GM23338 (cell line): ENCODE results near the gene PSD. TPM values are rescaled to one million over a fixed set of nuclear protein-coding genes. Genes with fewer than 3 reads are reported as not detected.

Experiments used
- ATAC-seq: fragments of 200-7000 bp; cut with Tn5 transposase; 3 replicates; pipeline ENCODE4 v1.9.1; 2020
- DNase-seq: peaks from one replicate; pipeline ENCODE4 v3.0.0-alpha.2; 2015; ENCODE audit warnings: low spot score
- H2AFZ ChIP-seq: fragments of 200-600 bp; sonication (generic); 2 replicates; pipeline ENCODE4 v1.8.0; 2016; ENCODE audit warnings: antibody characterized with exemption, mild to moderate bottlenecking, moderate library complexity
- H3F3A ChIP-seq: fragments of 200-600 bp; sonication (generic); replicated peaks from 2 replicates; pipeline ENCODE4 v1.8.0; 2017; ENCODE audit warnings: antibody characterized with exemption, mixed run types, low read depth
- H3K27ac ChIP-seq: fragments of 200-600 bp; sonication (generic); 2 replicates; pipeline ENCODE4 v1.6.1; 2016; ENCODE audit warnings: low read depth
- H3K27me3 ChIP-seq: fragments of 200-600 bp; sonication (generic); 2 replicates; pipeline ENCODE4 v1.8.0; 2016; ENCODE audit warnings: mild to moderate bottlenecking, mixed run types, moderate library complexity; ENCODE audit not compliant: insufficient read depth
- H3K36me3 ChIP-seq: fragments of 200-600 bp; sonication (generic); 2 replicates; pipeline ENCODE4 v1.8.0; 2016; ENCODE audit warnings: mild to moderate bottlenecking; ENCODE audit not compliant: insufficient read depth
- H3K4me1 ChIP-seq: fragments of 200-600 bp; sonication (generic); 2 replicates; pipeline ENCODE4 v1.8.0; 2016; ENCODE audit warnings: mild to moderate bottlenecking, moderate library complexity; ENCODE audit not compliant: insufficient read depth
- H3K4me2 ChIP-seq: fragments of 200-600 bp; sonication (generic); 2 replicates; pipeline ENCODE4 v1.7.1; 2017; ENCODE audit warnings: mixed run types
- H3K4me3 ChIP-seq: fragments of 200-600 bp; sonication (generic); 2 replicates; pipeline ENCODE4 v1.6.1; 2016; ENCODE audit warnings: mixed run types
- H3K79me2 ChIP-seq: fragments of 200-600 bp; sonication (generic); replicated peaks from 2 replicates; pipeline ENCODE4 v1.8.0; 2017; ENCODE audit warnings: mild to moderate bottlenecking; ENCODE audit not compliant: insufficient read depth
- H3K9me2 ChIP-seq: fragments of 200-600 bp; sonication (generic); 2 replicates; pipeline ENCODE4 v1.8.0; 2017; ENCODE audit not compliant: insufficient read depth
- H4K20me1 ChIP-seq: fragments of 200-600 bp; sonication (generic); replicated peaks from 2 replicates; pipeline ENCODE4 v1.8.0; 2017; ENCODE audit warnings: mild to moderate bottlenecking; ENCODE audit not compliant: insufficient read depth
- H3K27ac Mint-ChIP-seq: 2 replicates; pipeline ENCODE4 v1.8.0; 2020; ENCODE audit warnings: inconsistent platforms, mild to moderate bottlenecking, moderate library complexity, mixed read lengths
- H3K27me3 Mint-ChIP-seq: 3 replicates; pipeline ENCODE4 v1.8.0; 2022; ENCODE audit warnings: low read depth, mild to moderate bottlenecking, moderate library complexity, mixed read lengths, inconsistent platforms; ENCODE audit not compliant: insufficient read depth, poor library complexity
- H3K36me3 Mint-ChIP-seq: 3 replicates; pipeline ENCODE4 v1.8.0; 2021; ENCODE audit warnings: low read depth, mild to moderate bottlenecking, inconsistent platforms, moderate library complexity, mixed read lengths
- H3K4me1 Mint-ChIP-seq: 3 replicates; pipeline ENCODE4 v1.8.0; 2020; ENCODE audit warnings: mild to moderate bottlenecking, inconsistent platforms, mixed read lengths
- H3K4me3 Mint-ChIP-seq: 3 replicates; pipeline ENCODE4 v1.8.0; 2021; ENCODE audit warnings: moderate library complexity, mild to moderate bottlenecking, inconsistent platforms, mixed read lengths
- H3K9me3 Mint-ChIP-seq: 3 replicates; pipeline ENCODE4 v1.8.0; 2020; ENCODE audit warnings: moderate library complexity, mild to moderate bottlenecking, inconsistent platforms, mixed read lengths
- CREB1 ChIP-seq: fragments of 250-450 bp; sonication (Bioruptor Pico); IDR thresholded peaks from 2 replicates; pipeline ENCODE4 v1.5.0; 2020; ENCODE audit warnings: low read depth, mild to moderate bottlenecking, moderate library complexity
- EZH2 ChIP-seq: fragments of 200-600 bp; sonication (generic); IDR thresholded peaks from one replicate; pipeline ENCODE4 v1.8.0; 2017; ENCODE audit warnings: antibody characterized with exemption, mild to moderate bottlenecking, low read depth; ENCODE audit not compliant: unreplicated experiment
- EZH2phosphoT487 ChIP-seq: fragments of 200-600 bp; sonication (generic); IDR thresholded peaks from one replicate; pipeline ENCODE4 v1.8.1; 2018; ENCODE audit warnings: antibody characterized with exemption; ENCODE audit not compliant: unreplicated experiment
- JUNB ChIP-seq: IDR thresholded peaks from one replicate; pipeline ENCODE4 v1.6.1; 2016; ENCODE audit warnings: antibody characterized with exemption; ENCODE audit not compliant: unreplicated experiment
- NANOG ChIP-seq: IDR thresholded peaks from 2 replicates; pipeline ENCODE4 v1.6.1; 2016; ENCODE audit warnings: antibody characterized with exemption, borderline replicate concordance
- POLR2AphosphoS5 ChIP-seq: IDR thresholded peaks from 2 replicates; pipeline ENCODE4 v1.6.1; 2016; ENCODE audit warnings: antibody characterized with exemption, low read depth
- STAT1 ChIP-seq: IDR thresholded peaks from one replicate; pipeline ENCODE4 v1.6.1; 2016; ENCODE audit warnings: antibody characterized with exemption; ENCODE audit not compliant: unreplicated experiment
- ZNF114 ChIP-seq: fragments of 250-450 bp; sonication (Bioruptor Pico); IDR thresholded peaks from 2 replicates; pipeline ENCODE4 v1.5.0; 2020; ENCODE audit warnings: mild to moderate bottlenecking, moderate library complexity
- ZNF331 ChIP-seq: fragments of 250-450 bp; sonication (Bioruptor Pico); IDR thresholded peaks from 2 replicates; pipeline ENCODE4 v1.5.0; 2020; ENCODE audit warnings: low read depth, mild to moderate bottlenecking, moderate library complexity
- ZNF462 ChIP-seq: fragments of 250-450 bp; sonication (Bioruptor Pico); IDR thresholded peaks from 2 replicates; pipeline ENCODE4 v1.5.0; 2020; ENCODE audit warnings: mild to moderate bottlenecking, moderate library complexity
- polyA plus RNA-seq: library from polyadenylated mRNA; unstranded; fragments of >200 nt; fragmentation: Nextera tagmentation; extraction: Ambion mirVana; gene quantifications from 2 replicates; pipeline ENCODE4 v1.2.1, GENCODE V29; 2016
- total RNA-seq: library from RNA; depleted of rRNA; stranded (reverse); fragments of >200 nt; shearing (Covaris generic); gene quantifications from 2 replicates; pipeline ENCODE4 v1.2.3, GENCODE V29; 2014
- TF ChIP-seq, protein P1 (sequence below), 2 experiments: fragments of 200-600 bp in 1 of 2; sonication (generic) in 1 of 2; conservative IDR thresholded peaks; 2 replicates each; pipeline versions ENCODE4 v1.5.1 to v1.6.1; 2016 to 2017; ENCODE audit warnings: antibody characterized with exemption in 2 of 2, low read depth in 2 of 2, mild to moderate bottlenecking in 2 of 2, moderate library complexity in 1 of 2
- TF ChIP-seq, protein P2 (sequence below): IDR thresholded peaks from 2 replicates; pipeline ENCODE4 v1.6.1; 2016; ENCODE audit warnings: antibody characterized with exemption
- TF ChIP-seq, protein P3 (sequence below): IDR thresholded peaks from one replicate; pipeline ENCODE4 v1.6.1; 2018; ENCODE audit warnings: antibody characterized with exemption; ENCODE audit not compliant: unreplicated experiment

PSD gene
- total and polyA plus RNA-seq, 2 experiments from 2014 or later: 1.9 to 6.8 TPM

DNA sequence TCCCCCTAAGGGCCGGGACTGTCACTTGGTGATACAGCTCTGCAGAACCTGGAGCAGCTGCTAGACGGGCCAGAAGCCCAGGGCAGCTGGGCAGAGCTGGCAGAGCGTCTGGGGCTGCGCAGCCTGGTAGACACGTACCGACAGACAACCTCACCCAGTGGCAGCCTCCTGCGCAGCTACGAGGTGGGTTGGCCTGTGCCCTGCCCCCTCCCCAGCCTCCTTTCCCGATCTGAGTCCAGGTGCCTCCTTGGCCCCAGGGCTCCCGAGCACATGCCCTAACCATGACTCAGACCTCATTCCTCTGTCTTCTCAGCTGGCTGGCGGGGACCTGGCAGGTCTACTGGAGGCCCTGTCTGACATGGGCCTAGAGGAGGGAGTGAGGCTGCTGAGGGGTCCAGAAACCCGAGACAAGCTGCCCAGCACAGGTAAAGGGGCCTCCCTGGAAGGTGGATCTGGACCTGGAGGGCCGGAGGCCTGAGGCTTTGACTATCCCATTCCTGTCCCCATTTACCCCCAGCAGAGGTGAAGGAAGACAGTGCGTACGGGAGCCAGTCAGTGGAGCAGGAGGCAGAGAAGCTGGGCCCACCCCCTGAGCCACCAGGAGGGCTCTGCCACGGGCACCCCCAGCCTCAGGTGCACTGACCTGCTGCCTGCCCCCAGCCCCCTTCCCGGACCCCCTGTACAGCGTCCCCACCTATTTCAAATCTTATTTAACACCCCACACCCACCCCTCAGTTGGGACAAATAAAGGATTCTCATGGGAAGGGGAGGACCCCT is 16.7 kb downstream of the PSD start:
- Mint-ChIP-seq H3K4me1 (peaks cover 7% of the 10 kb centered on the region; the same call in 2 of the 3 replicates), H3K4me3 (no peak overlapping the region), H3K9me3 (no peaks in the 10 kb centered on the region), H3K36me3 (no peaks in the 10 kb centered on the region; the same call in 2 of the 3 replicates), H3K27me3 (peaks cover 23% of the 10 kb centered on the region), H3K27ac (no peak overlapping the region)
- Histone ChIP-seq H3K4me2 (no peak overlapping the region), H3F3A (0 out of 2 replicates have a peak, but pooled peaks cover 9% of the 10 kb centered on the region), H2AFZ (no peak overlapping the region), H3K27me3 (no peaks in the 10 kb centered on the region), H3K9me2 (no peaks in the 10 kb centered on the region), H3K4me1 (0 out of 2 replicates have a peak, but pooled peaks cover 3% of the 10 kb centered on the region), H3K27ac (no peak overlapping the region), H3K79me2 (no peaks in the 10 kb centered on the region), H4K20me1 (no peaks in the 10 kb centered on the region), H3K36me3 (no peaks in the 10 kb centered on the region), H3K4me3 (no peak overlapping the region)
- no peak for ATAC-seq
- TF ChIP-seq, protein P1, sequence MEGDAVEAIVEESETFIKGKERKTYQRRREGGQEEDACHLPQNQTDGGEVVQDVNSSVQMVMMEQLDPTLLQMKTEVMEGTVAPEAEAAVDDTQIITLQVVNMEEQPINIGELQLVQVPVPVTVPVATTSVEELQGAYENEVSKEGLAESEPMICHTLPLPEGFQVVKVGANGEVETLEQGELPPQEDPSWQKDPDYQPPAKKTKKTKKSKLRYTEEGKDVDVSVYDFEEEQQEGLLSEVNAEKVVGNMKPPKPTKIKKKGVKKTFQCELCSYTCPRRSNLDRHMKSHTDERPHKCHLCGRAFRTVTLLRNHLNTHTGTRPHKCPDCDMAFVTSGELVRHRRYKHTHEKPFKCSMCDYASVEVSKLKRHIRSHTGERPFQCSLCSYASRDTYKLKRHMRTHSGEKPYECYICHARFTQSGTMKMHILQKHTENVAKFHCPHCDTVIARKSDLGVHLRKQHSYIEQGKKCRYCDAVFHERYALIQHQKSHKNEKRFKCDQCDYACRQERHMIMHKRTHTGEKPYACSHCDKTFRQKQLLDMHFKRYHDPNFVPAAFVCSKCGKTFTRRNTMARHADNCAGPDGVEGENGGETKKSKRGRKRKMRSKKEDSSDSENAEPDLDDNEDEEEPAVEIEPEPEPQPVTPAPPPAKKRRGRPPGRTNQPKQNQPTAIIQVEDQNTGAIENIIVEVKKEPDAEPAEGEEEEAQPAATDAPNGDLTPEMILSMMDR (conservative IDR thresholded peaks at IDR 0.05; ENCODE audit: low read depth in 2 of 2): no peak
- TF ChIP-seq, protein P2, sequence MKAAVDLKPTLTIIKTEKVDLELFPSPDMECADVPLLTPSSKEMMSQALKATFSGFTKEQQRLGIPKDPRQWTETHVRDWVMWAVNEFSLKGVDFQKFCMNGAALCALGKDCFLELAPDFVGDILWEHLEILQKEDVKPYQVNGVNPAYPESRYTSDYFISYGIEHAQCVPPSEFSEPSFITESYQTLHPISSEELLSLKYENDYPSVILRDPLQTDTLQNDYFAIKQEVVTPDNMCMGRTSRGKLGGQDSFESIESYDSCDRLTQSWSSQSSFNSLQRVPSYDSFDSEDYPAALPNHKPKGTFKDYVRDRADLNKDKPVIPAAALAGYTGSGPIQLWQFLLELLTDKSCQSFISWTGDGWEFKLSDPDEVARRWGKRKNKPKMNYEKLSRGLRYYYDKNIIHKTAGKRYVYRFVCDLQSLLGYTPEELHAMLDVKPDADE: no peak
- TF ChIP-seq, protein P3, sequence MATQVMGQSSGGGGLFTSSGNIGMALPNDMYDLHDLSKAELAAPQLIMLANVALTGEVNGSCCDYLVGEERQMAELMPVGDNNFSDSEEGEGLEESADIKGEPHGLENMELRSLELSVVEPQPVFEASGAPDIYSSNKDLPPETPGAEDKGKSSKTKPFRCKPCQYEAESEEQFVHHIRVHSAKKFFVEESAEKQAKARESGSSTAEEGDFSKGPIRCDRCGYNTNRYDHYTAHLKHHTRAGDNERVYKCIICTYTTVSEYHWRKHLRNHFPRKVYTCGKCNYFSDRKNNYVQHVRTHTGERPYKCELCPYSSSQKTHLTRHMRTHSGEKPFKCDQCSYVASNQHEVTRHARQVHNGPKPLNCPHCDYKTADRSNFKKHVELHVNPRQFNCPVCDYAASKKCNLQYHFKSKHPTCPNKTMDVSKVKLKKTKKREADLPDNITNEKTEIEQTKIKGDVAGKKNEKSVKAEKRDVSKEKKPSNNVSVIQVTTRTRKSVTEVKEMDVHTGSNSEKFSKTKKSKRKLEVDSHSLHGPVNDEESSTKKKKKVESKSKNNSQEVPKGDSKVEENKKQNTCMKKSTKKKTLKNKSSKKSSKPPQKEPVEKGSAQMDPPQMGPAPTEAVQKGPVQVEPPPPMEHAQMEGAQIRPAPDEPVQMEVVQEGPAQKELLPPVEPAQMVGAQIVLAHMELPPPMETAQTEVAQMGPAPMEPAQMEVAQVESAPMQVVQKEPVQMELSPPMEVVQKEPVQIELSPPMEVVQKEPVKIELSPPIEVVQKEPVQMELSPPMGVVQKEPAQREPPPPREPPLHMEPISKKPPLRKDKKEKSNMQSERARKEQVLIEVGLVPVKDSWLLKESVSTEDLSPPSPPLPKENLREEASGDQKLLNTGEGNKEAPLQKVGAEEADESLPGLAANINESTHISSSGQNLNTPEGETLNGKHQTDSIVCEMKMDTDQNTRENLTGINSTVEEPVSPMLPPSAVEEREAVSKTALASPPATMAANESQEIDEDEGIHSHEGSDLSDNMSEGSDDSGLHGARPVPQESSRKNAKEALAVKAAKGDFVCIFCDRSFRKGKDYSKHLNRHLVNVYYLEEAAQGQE: no peak
- TF ChIP-seq CREB1: no peak
- no peak for TF ChIP-seq ZNF114 (CRISPR knock-in tag)
- TF ChIP-seq EZH2phosphoT487: no peak
- TF ChIP-seq EZH2: no peak
- TF ChIP-seq POLR2AphosphoS5: no peak
- TF ChIP-seq ZNF331 (CRISPR knock-in tag): no peak
- TF ChIP-seq STAT1: no peak
- TF ChIP-seq NANOG: no peak
- no peak for TF ChIP-seq JUNB
- TF ChIP-seq ZNF462: no peak
- DNase-seq: no peak
